ENCODE data around the gene DLX2. TPM values are rescaled to one million over a fixed set of nuclear protein-coding genes. Genes with fewer than 3 reads are reported as not detected.

DLX2 gene
- polyA plus RNA-seq, 2 of the 4 experiments (the other 2 are of a cell fraction), result 0.04 to 0.19 TPM

GRCh38 chr2:172084645-172085459, 17.8 kb downstream of the DLX2 start (continued):
- TF ChIP-seq RAD21 (conservative IDR thresholded peaks at IDR 0.05 in 1 of 2, IDR thresholded peaks at IDR 0.05 in 1 of 2) (peak in 1 of 2 experiments; percentile 9; a peak in 1 of 5 replicates), POLR2A (IDR thresholded peaks at IDR 0.05; ENCODE audit: low read length) (peak; percentile 77), EHF (CRISPR knock-in tag; IDR thresholded peaks at IDR 0.05) (no peak), PBX3 (IDR thresholded peaks at IDR 0.05) (no peak; the same call in 1 of the 2 replicates), CTCF (IDR thresholded peaks at IDR 0.05) (no peak), SMC3 (IDR thresholded peaks at IDR 0.05) (no peak), GATA3 (IDR thresholded peaks at IDR 0.05; ENCODE audit: borderline replicate concordance) (no peak; the same call in 1 of the 2 replicates), BHLHE40 (IDR thresholded peaks at IDR 0.05; ENCODE audit: low read depth, low read length) (no peak)

DNA sequence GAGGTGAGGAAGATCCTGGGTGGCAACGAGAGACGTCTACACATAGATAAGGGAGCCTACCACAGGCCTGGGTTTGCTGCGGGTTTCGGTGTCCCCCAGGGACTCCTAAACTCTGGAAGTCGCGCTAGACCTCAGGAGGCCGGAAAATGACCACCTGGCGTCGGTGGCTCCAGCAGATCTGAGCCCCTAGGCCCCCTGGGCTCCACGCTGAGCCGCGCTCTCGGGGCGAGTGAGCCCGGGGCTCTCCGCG, 18.4 kb downstream of the DLX2 start:
- H3K4me1 ChIP-seq, result no peaks in the 10 kb centered on the region
- DNase-seq (ENCODE audit: low read depth in 1 of 2, low spot score in 1 of 2) (no peak), ATAC-seq (peak in 1 of 2 experiments; percentile 1; a peak in 3 of 6 replicates), FAIRE-seq (no peak)
- peak overlapping the region; percentile 89 for H3K4me2 ChIP-seq
- TF ChIP-seq E2F6 (IDR thresholded peaks at IDR 0.05; ENCODE audit: borderline replicate concordance, low read depth), result no peak
- no peak for TF ChIP-seq CBX8 (IDR thresholded peaks at IDR 0.05)
- 87% methylated on average over 5 of the region's 17 CpGs for WGBS (ENCODE audit: missing lambda C conversion rate)
- H3K4me3 ChIP-seq, result peak overlapping the region; percentile 79
- POLR2A ChIA-PET, result interaction anchor here (1.0 to 2.7 kb wide), 7 partner anchors 11 to 191 kb away, joined by 4 to 32 read pairs (median 9); partner anchors contain the start of genes DLX2 and SLC25A12
- H3K9me3 ChIP-seq, result no peaks in the 10 kb centered on the region
- H3K27ac ChIP-seq, result peak overlapping the region; percentile 79 to 90
- CTCF ChIA-PET, result interaction anchor here (1.0 to 2.0 kb wide), 3 partner anchors 15 to 22 kb away, joined by 3 to 9 read pairs (median 4); no protein-coding TSS in a partner anchor

DNA sequence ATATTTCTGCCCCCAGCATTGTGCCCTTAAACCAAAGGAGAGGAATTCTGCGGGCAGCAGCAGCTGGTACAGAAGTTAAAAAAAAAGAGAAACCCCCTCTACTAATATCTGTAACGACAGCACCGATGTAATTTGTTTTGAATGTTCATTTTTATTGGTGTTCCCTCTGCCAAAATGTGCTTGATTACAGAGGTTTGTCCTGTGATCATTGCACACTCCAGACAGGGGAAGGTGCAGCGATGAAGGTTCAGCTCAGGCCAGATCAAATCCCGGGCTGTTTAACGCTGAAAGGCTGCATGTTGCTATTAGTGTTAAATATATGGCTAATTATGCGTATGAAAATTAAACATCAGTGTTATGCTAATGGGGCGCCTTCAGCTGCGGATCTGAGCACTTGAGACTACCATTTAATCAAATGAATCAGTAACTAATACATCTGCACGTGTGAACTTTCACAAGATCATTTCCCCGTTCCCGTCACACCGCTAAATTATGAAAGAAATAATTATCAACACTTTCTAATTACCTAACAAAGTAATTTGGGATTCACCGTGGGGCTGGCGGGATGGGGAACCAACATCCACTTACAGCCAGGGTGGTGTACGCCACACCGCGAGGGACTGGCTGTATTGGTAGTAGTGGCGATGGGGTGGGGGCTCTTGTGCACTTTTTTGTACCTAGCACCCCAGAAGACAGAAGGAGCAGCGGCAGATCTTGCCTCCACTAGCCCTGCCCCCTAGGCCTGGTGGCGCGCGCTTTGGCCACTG, 18.9 kb downstream of the DLX2 start:
- ATAC-seq, result no peak
- Histone ChIP-seq H3K4me2 (peak overlapping the region; percentile 89), H3K4me1 (no peaks in the 10 kb centered on the region), H3K27ac (peak overlapping the region in 1 of 2 experiments; percentile 90; a peak in 3 of 6 replicates), H3K9me3 (no peaks in the 10 kb centered on the region), H3K4me3 (no peak overlapping the region)
- no peak for FAIRE-seq
- WGBS (ENCODE audit: missing lambda C conversion rate), result 95% methylated on average over 21 of the region's 23 CpGs
- no peak for DNase-seq (ENCODE audit: low read depth in 1 of 2, low spot score in 1 of 2)
- TF ChIP-seq CTCF (IDR thresholded peaks at IDR 0.05) (no peak), FOSL2 (IDR thresholded peaks at IDR 0.05) (no peak), FOSL2 (CRISPR knock-in tag; IDR thresholded peaks at IDR 0.05) (no peak), MAZ (IDR thresholded peaks at IDR 0.05; ENCODE audit: borderline replicate concordance, low read depth, low read length) (no peak), HOXB5 (CRISPR knock-in tag; IDR thresholded peaks at IDR 0.05) (no peak), KDM5A (IDR thresholded peaks at IDR 0.05) (no peak), E2F6 (IDR thresholded peaks at IDR 0.05; ENCODE audit: borderline replicate concordance, low read depth) (no peak), RAD21 (conservative IDR thresholded peaks at IDR 0.05 in 1 of 2, IDR thresholded peaks at IDR 0.05 in 1 of 2) (no peak), EHF (CRISPR knock-in tag; IDR thresholded peaks at IDR 0.05) (no peak), SMC3 (IDR thresholded peaks at IDR 0.05) (no peak), JUNB (IDR thresholded peaks at IDR 0.05) (no peak), ZFP36 (IDR thresholded peaks at IDR 0.05; ENCODE audit: borderline replicate concordance, partially characterized antibody) (no peak), ATOH8 (CRISPR knock-in tag; IDR thresholded peaks at IDR 0.05; ENCODE audit: low read depth) (no peak), TFCP2L1 (CRISPR knock-in tag; IDR thresholded peaks at IDR 0.05) (no peak)
- TF ChIP-seq, protein P1, sequence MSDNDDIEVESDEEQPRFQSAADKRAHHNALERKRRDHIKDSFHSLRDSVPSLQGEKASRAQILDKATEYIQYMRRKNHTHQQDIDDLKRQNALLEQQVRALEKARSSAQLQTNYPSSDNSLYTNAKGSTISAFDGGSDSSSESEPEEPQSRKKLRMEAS (IDR thresholded peaks at IDR 0.05), result no peak
- ChIA-PET CTCF (interaction anchor here (0.7 kb wide), 1 partner anchor 11 kb away, joined by 3 read pairs; no protein-coding TSS in a partner anchor), POLR2A (interaction anchor here (1.0 to 2.7 kb wide), 6 partner anchors 11 to 190 kb away, joined by 4 to 32 read pairs (median 13); partner anchors contain the start of genes DLX2 and SLC25A12)

All from A549 (cell line).